A549 (cell line): ENCODE measurements around the gene SLC24A3. TPM values are rescaled to one million over a fixed set of nuclear protein-coding genes. Genes with fewer than 3 reads are reported as not detected.

ENCODE experiments used
- ATAC-seq, 2 experiments: fragments of 200-7000 bp in 1 of 2; fragments of >200 bp in 1 of 2; cut with Nextera tagmentation in 1 of 2; cut with Tn5 transposase in 1 of 2; 3 replicates each; pipeline versions ENCODE4 v1.8.0 to v1.9.1; 2018 to 2020; ENCODE audit warnings: mild to moderate bottlenecking in 1 of 2, moderate library complexity in 1 of 2
- CTCF ChIA-PET: fragments of 300-600 bp; sonication (Branson Sonifier 250); formaldehyde crosslinking; extraction: SDS; loops from one replicate; lab custom pipeline; 2021; ENCODE audit warnings: antibody characterized with exemption, inconsistent platforms; lab: Yijun Ruan, JAX
- POLR2A ChIA-PET: fragments of 350-600 bp; formaldehyde crosslinking; extraction: SDS; loops from one replicate; lab custom pipeline; 2021; ENCODE audit warnings: antibody characterized with exemption, inconsistent platforms; lab: Yijun Ruan, JAX
- DNase-seq, 2 experiments: peaks; one replicate each; pipeline versions ENCODE4 v3.0.0 to v3.0.0-alpha.2; 2011 to 2016; ENCODE audit warnings: low read depth in 1 of 2, low spot score in 1 of 2
- FAIRE-seq: peaks from 2 replicates; lab custom pipeline; 2011; peaks lifted over from hg19 to GRCh38; lab: Jason Lieb, UNC
- H3K27ac ChIP-seq, 2 experiments: fragments of >200 bp; sonication (Bioruptor Twin); formaldehyde crosslinking; 3 replicates each; pipeline ENCODE4 v1.5.1; 2016 to 2017
- H3K4me1 ChIP-seq: fragments of >200 bp; sonication (Bioruptor Twin); formaldehyde crosslinking; 3 replicates; pipeline ENCODE4 v1.6.1; 2016
- H3K4me2 ChIP-seq: fragments of >200 bp; sonication (Bioruptor Twin); formaldehyde crosslinking; 3 replicates; pipeline ENCODE4 v1.6.1; 2016
- H3K4me3 ChIP-seq: fragments of >200 bp; sonication (Bioruptor Twin); formaldehyde crosslinking; 3 replicates; pipeline ENCODE4 v1.5.1; 2016
- H3K9me3 ChIP-seq: fragments of >200 bp; sonication (Bioruptor Twin); formaldehyde crosslinking; 3 replicates; pipeline ENCODE4 v1.6.1; 2016
- ATOH8 ChIP-seq: fragments of 250-450 bp; sonication (Bioruptor Pico); IDR thresholded peaks from 2 replicates; pipeline ENCODE4 v1.5.0; 2020; ENCODE audit warnings: low read depth, mild to moderate bottlenecking, moderate library complexity
- E2F6 ChIP-seq: IDR thresholded peaks from 2 replicates; pipeline ENCODE4 v1.6.1; 2012; ENCODE audit warnings: low read depth, borderline replicate concordance
- ELK1 ChIP-seq: fragments of 150-350 bp; IDR thresholded peaks from 2 replicates; pipeline ENCODE4 v1.6.1; 2014; ENCODE audit warnings: low read depth, mild to moderate bottlenecking, low read length
- ESRRA ChIP-seq: fragments of 150-350 bp; IDR thresholded peaks from 2 replicates; pipeline ENCODE4 v1.6.1; 2014; ENCODE audit warnings: mild to moderate bottlenecking, low read length, borderline replicate concordance
- FOSL2 ChIP-seq, 2 experiments: fragments of 450-650 bp in 1 of 2; fragments of >200 bp in 1 of 2; sonication (Bioruptor Twin) in 1 of 2; formaldehyde crosslinking; IDR thresholded peaks; 2 replicates each; pipeline versions ENCODE4 v1.5.0 to v1.6.1; 2016 to 2020; ENCODE audit warnings: mild to moderate bottlenecking in 1 of 2, moderate library complexity in 1 of 2
- FOXS1 ChIP-seq: fragments of 250-450 bp; sonication (Bioruptor Pico); IDR thresholded peaks from 2 replicates; pipeline ENCODE4 v1.5.0; 2020; ENCODE audit warnings: mild to moderate bottlenecking, moderate library complexity
- GATA3 ChIP-seq: IDR thresholded peaks from 2 replicates; pipeline ENCODE4 v1.6.1; 2012; ENCODE audit warnings: borderline replicate concordance
- HOXA7 ChIP-seq: fragments of 250-450 bp; sonication (Bioruptor Pico); IDR thresholded peaks from 2 replicates; pipeline ENCODE4 v1.5.0; 2020; ENCODE audit warnings: mild to moderate bottlenecking, moderate library complexity
- HOXB5 ChIP-seq: fragments of 250-450 bp; sonication (Bioruptor Pico); IDR thresholded peaks from 2 replicates; pipeline ENCODE4 v1.5.0; 2020; ENCODE audit warnings: mild to moderate bottlenecking, moderate library complexity
- JUN ChIP-seq, 2 experiments: fragments of >200 bp; sonication (Bioruptor Twin); formaldehyde crosslinking; IDR thresholded peaks; 2 replicates in 1 of 2; 3 replicates in 1 of 2; pipeline ENCODE4 v1.6.1; 2016 to 2017
- KDM1A ChIP-seq: fragments of 200-600 bp; sonication (generic); IDR thresholded peaks from 2 replicates; pipeline ENCODE4 v1.6.1; 2016; ENCODE audit warnings: low read depth, mild to moderate bottlenecking
- KDM5A ChIP-seq: fragments of 200-600 bp; sonication (generic); IDR thresholded peaks from 2 replicates; pipeline ENCODE4 v1.6.1; 2016; ENCODE audit warnings: antibody characterized with exemption, mild to moderate bottlenecking
- MAFK ChIP-seq: fragments of 450-650 bp; IDR thresholded peaks from 2 replicates; pipeline ENCODE4 v1.6.1; 2014; ENCODE audit not compliant: partially characterized antibody
- MAX ChIP-seq: IDR thresholded peaks from 2 replicates; pipeline ENCODE4 v1.6.1; 2012
- MYC ChIP-seq: IDR thresholded peaks from 2 replicates; pipeline ENCODE4 v1.6.1; 2012; ENCODE audit warnings: mild to moderate bottlenecking, inconsistent platforms, low read length, improper control_type of control experiment, borderline replicate concordance
- NFE2L2 ChIP-seq: fragments of 150-350 bp; conservative IDR thresholded peaks from 2 replicates; pipeline ENCODE4 v1.6.1; 2014; ENCODE audit warnings: low read length
- NPAS2 ChIP-seq: fragments of 250-450 bp; sonication (Bioruptor Pico); IDR thresholded peaks from 2 replicates; pipeline ENCODE4 v1.8.0; 2022; ENCODE audit warnings: mild to moderate bottlenecking, moderate library complexity, borderline replicate concordance
- POLR2AphosphoS2 ChIP-seq: conservative IDR thresholded peaks from 2 replicates; pipeline ENCODE4 v1.6.1; 2012; ENCODE audit warnings: low read length, improper control_type of control experiment, inconsistent platforms
- RAD21 ChIP-seq, 2 experiments: fragments of >200 bp in 1 of 2; sonication (Bioruptor Twin) in 1 of 2; formaldehyde crosslinking in 1 of 2; IDR thresholded peaks in 1 of 2; conservative IDR thresholded peaks in 1 of 2; 2 replicates in 1 of 2; 3 replicates in 1 of 2; pipeline ENCODE4 v1.6.1; 2012 to 2018; ENCODE audit warnings: inconsistent platforms in 1 of 2
- RARB ChIP-seq: fragments of 250-450 bp; sonication (Bioruptor Pico); IDR thresholded peaks from 2 replicates; pipeline ENCODE4 v1.8.0; 2021; ENCODE audit warnings: mild to moderate bottlenecking, moderate library complexity
- RNF2 ChIP-seq: fragments of 200-600 bp; sonication (generic); IDR thresholded peaks from 2 replicates; pipeline ENCODE4 v1.6.1; 2016; ENCODE audit warnings: low read depth, mild to moderate bottlenecking, antibody characterized with exemption, moderate library complexity, borderline replicate concordance
- USF2 ChIP-seq: fragments of 450-650 bp; IDR thresholded peaks from 2 replicates; pipeline ENCODE4 v1.6.1; 2014; ENCODE audit warnings: antibody characterized with exemption
- ZFP36 ChIP-seq: fragments of 450-650 bp; IDR thresholded peaks from 2 replicates; pipeline ENCODE4 v1.6.1; 2014; ENCODE audit warnings: borderline replicate concordance; ENCODE audit not compliant: partially characterized antibody
- ZNF302 ChIP-seq: fragments of 250-450 bp; sonication (Bioruptor Pico); IDR thresholded peaks from 2 replicates; pipeline ENCODE4 v1.9.0; 2021; ENCODE audit warnings: inconsistent platforms, mild to moderate bottlenecking, moderate library complexity
- WGBS: methylation state at CpG from one replicate; pipeline ENCODE4 v1.1.6; 2017; ENCODE audit errors: missing lambda C conversion rate; 5-methylcytosine and 5-hydroxymethylcytosine counted together
- polyA plus RNA-seq, 4 experiments: library from polyadenylated mRNA; depleted of rRNA in 3 of 4; stranded (reverse); fragments of >200 nt; fragmentation: RNase III in 1 of 4; extraction: RNeasy Plus Mini Kit Qiagen cat#74134 plus additional on column Dnase treatment in 1 of 4; gene quantifications; 2 replicates in 3 of 4; 3 replicates in 1 of 4; pipeline ENCODE4 v1.2.3, GENCODE V29; 2011 to 2017
- TF ChIP-seq, protein P1 (sequence below): fragments of 200-600 bp; sonication (generic); IDR thresholded peaks from 2 replicates; pipeline ENCODE4 v1.6.1; 2016; ENCODE audit warnings: antibody characterized with exemption, mild to moderate bottlenecking, moderate library complexity
- TF ChIP-seq, protein P2 (sequence below): fragments of 250-450 bp; sonication (Bioruptor Pico); IDR thresholded peaks from 2 replicates; pipeline ENCODE4 v1.5.0; 2021; ENCODE audit warnings: mild to moderate bottlenecking, moderate library complexity, borderline replicate concordance

The SLC24A3 gene
- polyA plus RNA-seq, 2 of the 4 experiments (the other 2 are of a cell fraction), result 0.08 TPM; not detected in 1

DNA sequence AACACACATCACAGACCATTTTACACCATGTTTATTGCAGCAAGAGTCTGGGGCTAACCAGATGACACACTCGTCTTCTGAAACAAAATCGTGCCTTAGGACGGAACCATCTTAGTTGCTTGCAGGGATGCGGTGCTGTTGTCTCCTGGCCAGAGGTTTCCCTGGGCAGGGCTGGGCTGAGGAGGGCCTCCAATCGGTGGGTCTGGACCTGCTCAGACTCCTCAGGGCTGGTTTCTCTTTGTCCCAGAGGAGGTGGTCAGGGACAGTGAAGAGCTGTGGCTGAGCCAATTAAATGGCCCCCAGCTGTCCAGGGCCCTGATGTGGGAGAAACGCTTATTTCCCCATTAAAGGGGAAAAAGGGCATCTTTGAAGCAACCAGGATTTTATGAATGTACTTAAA is 117.6 kb downstream of the SLC24A3 start:
- 11% methylated on average over 6 of the region's 6 CpGs for WGBS
- POLR2A ChIA-PET, result no interaction called here

DNA sequence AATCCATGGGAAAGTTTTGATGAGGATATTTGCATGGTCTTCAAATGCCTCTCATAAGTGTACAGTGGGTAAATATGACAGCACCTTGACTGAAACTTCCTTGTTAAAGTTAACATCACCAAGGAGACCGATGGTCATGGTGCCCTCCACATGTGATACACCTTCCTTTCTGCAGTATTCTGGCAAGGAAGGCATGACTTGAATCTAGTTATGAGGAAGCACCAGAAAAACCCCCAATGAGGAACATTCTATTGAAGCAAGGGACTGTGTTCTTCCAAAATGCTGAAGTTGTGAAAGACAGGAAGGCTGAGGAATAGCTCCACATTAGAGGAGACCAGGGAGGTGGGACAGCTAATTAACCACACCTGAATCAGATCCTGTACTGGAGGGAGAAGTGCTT is 118.3 kb downstream of the SLC24A3 start:
- ATAC-seq, result no peak
- no peak overlapping the region for H3K4me3 ChIP-seq
- no peak for FAIRE-seq
- DNase-seq, result no peak
- no peak overlapping the region for H3K4me2 ChIP-seq
- POLR2A ChIA-PET, result no interaction called here
- H3K27ac ChIP-seq, result no peak overlapping the region
- 0% methylated on average over 1 of the region's 1 CpG for WGBS
- TF ChIP-seq NPAS2 (CRISPR knock-in tag) (no peak), MYC (no peak), NFE2L2 (no peak), ZNF302 (CRISPR knock-in tag) (no peak), MAFK (no peak), MAX (no peak), HOXA7 (CRISPR knock-in tag) (no peak), KDM1A (no peak), RAD21 (conservative IDR thresholded peaks at IDR 0.05 in 1 of 2, IDR thresholded peaks at IDR 0.05 in 1 of 2) (no peak), ELK1 (no peak)
- TF ChIP-seq, protein P1, sequence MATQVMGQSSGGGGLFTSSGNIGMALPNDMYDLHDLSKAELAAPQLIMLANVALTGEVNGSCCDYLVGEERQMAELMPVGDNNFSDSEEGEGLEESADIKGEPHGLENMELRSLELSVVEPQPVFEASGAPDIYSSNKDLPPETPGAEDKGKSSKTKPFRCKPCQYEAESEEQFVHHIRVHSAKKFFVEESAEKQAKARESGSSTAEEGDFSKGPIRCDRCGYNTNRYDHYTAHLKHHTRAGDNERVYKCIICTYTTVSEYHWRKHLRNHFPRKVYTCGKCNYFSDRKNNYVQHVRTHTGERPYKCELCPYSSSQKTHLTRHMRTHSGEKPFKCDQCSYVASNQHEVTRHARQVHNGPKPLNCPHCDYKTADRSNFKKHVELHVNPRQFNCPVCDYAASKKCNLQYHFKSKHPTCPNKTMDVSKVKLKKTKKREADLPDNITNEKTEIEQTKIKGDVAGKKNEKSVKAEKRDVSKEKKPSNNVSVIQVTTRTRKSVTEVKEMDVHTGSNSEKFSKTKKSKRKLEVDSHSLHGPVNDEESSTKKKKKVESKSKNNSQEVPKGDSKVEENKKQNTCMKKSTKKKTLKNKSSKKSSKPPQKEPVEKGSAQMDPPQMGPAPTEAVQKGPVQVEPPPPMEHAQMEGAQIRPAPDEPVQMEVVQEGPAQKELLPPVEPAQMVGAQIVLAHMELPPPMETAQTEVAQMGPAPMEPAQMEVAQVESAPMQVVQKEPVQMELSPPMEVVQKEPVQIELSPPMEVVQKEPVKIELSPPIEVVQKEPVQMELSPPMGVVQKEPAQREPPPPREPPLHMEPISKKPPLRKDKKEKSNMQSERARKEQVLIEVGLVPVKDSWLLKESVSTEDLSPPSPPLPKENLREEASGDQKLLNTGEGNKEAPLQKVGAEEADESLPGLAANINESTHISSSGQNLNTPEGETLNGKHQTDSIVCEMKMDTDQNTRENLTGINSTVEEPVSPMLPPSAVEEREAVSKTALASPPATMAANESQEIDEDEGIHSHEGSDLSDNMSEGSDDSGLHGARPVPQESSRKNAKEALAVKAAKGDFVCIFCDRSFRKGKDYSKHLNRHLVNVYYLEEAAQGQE, result no peak
- TF ChIP-seq, all 56 proteins: peak for 0
- no peaks in the 10 kb centered on the region for H3K9me3 ChIP-seq
- CTCF ChIA-PET, result no interaction called here
- no peaks in the 10 kb centered on the region for H3K4me1 ChIP-seq

More for the DNA sequence above, 117.6 kb downstream of the SLC24A3 start:
- DNase-seq (no peak), FAIRE-seq (no peak), ATAC-seq (no peak)
- Histone ChIP-seq H3K4me3 (no peak overlapping the region), H3K9me3 (no peaks in the 10 kb centered on the region), H3K27ac (no peak overlapping the region), H3K4me1 (no peaks in the 10 kb centered on the region), H3K4me2 (no peak overlapping the region)
- TF ChIP-seq FOXS1 (no peak), HOXB5 (no peak), KDM5A (no peak), USF2 (no peak), RARB (CRISPR knock-in tag) (no peak), NFE2L2 (no peak), GATA3 (no peak), ESRRA (no peak), JUN (IDR thresholded peaks at IDR 0.05) (no peak), ATOH8 (CRISPR knock-in tag) (no peak), ZFP36 (no peak), E2F6 (no peak), RNF2 (no peak), POLR2AphosphoS2 (no peak), ZNF302 (CRISPR knock-in tag) (no peak), FOSL2 (IDR thresholded peaks at IDR 0.05) (no peak), FOSL2 (CRISPR knock-in tag; IDR thresholded peaks at IDR 0.05) (no peak)
- TF ChIP-seq, protein P2, sequence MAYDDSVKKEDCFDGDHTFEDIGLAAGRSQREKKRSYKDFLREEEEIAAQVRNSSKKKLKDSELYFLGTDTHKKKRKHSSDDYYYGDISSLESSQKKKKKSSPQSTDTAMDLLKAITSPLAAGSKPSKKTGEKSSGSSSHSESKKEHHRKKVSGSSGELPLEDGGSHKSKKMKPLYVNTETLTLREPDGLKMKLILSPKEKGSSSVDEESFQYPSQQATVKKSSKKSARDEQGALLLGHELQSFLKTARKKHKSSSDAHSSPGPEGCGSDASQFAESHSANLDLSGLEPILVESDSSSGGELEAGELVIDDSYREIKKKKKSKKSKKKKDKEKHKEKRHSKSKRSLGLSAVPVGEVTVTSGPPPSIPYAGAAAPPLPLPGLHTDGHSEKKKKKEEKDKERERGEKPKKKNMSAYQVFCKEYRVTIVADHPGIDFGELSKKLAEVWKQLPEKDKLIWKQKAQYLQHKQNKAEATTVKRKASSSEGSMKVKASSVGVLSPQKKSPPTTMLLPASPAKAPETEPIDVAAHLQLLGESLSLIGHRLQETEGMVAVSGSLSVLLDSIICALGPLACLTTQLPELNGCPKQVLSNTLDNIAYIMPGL (CRISPR knock-in tag), result no peak
- TF ChIP-seq, all 56 proteins: peak for 0
- CTCF ChIA-PET, result interaction anchor here (0.8 to 1.7 kb wide), 2 partner anchors 10 to 124 kb away, joined by 3 to 6 read pairs; no protein-coding TSS in a partner anchor
